WERI-Rb-1 (cell line): ENCODE data around the gene SMAD2.

Experiments used
- DNase-seq: peaks from one replicate; pipeline ENCODE4 v3.0.0-alpha.2; 2020
- H3K27ac ChIP-seq: fragments of 250-450 bp; sonication (Bioruptor Pico); 2 replicates; pipeline ENCODE4 v1.5.1; 2020; ENCODE audit warnings: mild to moderate bottlenecking, moderate library complexity
- H3K27me3 ChIP-seq: fragments of 250-450 bp; sonication (Bioruptor Pico); 2 replicates; pipeline ENCODE4 v1.5.1; 2021; ENCODE audit warnings: mild to moderate bottlenecking, low read depth, moderate library complexity; ENCODE audit not compliant: insufficient read depth, severe bottlenecking
- H3K36me3 ChIP-seq: fragments of 250-450 bp; sonication (Bioruptor Pico); 2 replicates; pipeline ENCODE4 v1.5.1; 2020; ENCODE audit warnings: mild to moderate bottlenecking, moderate library complexity
- H3K4me3 ChIP-seq: 2 replicates; pipeline ENCODE4 v1.5.1; 2011; ENCODE audit warnings: low read depth, mild to moderate bottlenecking, control low read depth, low read length
- H3K9me3 ChIP-seq: fragments of 250-450 bp; sonication (Bioruptor Pico); 2 replicates; pipeline ENCODE4 v1.5.1; 2021; ENCODE audit warnings: mild to moderate bottlenecking, moderate library complexity; ENCODE audit not compliant: severe bottlenecking
- TF ChIP-seq, protein P1 (sequence below): IDR thresholded peaks from 2 replicates; pipeline ENCODE4 v1.5.1; 2011; ENCODE audit warnings: low read depth, mild to moderate bottlenecking, control low read depth, inconsistent platforms, low read length

SMAD2 gene

DNA sequence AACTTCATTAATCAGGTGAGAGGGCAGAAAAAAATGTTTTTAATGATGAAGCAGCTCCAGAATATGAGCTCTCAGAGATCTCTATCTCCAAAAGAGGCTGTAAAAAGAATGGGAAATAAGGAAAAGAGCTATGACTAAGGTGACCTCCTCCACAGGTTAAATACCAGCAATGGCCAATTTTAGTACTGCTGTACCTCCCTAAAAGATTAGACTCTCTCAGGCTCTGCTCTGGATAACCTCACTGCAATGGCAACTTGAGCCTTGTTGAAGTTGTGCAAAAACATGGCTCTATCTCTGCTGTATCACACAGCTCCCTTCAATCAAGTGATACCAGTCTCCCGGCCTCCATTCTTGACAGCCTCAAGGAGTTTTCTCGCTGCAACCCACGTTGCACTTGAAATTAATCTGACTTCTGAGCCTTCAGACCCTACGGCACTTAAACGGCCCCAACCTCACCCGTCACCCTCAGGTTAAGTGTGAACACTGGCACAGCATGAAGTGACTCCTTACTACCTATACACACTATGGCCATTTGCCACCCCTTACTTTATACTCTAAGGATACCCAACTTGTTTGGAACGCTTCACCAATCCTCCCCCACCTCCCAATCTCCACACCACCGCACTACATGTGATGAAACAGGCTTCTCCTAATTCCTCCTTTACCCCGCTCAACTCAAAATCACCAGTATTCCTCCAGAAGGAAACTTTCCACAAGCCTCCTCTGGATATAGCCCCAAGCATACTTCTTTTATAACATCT, 36.3 kb downstream of the SMAD2 start:
- TF ChIP-seq, protein P1, sequence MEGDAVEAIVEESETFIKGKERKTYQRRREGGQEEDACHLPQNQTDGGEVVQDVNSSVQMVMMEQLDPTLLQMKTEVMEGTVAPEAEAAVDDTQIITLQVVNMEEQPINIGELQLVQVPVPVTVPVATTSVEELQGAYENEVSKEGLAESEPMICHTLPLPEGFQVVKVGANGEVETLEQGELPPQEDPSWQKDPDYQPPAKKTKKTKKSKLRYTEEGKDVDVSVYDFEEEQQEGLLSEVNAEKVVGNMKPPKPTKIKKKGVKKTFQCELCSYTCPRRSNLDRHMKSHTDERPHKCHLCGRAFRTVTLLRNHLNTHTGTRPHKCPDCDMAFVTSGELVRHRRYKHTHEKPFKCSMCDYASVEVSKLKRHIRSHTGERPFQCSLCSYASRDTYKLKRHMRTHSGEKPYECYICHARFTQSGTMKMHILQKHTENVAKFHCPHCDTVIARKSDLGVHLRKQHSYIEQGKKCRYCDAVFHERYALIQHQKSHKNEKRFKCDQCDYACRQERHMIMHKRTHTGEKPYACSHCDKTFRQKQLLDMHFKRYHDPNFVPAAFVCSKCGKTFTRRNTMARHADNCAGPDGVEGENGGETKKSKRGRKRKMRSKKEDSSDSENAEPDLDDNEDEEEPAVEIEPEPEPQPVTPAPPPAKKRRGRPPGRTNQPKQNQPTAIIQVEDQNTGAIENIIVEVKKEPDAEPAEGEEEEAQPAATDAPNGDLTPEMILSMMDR: no peak
- no peaks in the 10 kb centered on the region for H3K27me3 ChIP-seq
- H3K36me3 ChIP-seq: peaks cover 58% of the 10 kb centered on the region
- no peak overlapping the region for H3K4me3 ChIP-seq
- no peak for DNase-seq
- H3K27ac ChIP-seq: no peak overlapping the region
- no peaks in the 10 kb centered on the region for H3K9me3 ChIP-seq

DNA sequence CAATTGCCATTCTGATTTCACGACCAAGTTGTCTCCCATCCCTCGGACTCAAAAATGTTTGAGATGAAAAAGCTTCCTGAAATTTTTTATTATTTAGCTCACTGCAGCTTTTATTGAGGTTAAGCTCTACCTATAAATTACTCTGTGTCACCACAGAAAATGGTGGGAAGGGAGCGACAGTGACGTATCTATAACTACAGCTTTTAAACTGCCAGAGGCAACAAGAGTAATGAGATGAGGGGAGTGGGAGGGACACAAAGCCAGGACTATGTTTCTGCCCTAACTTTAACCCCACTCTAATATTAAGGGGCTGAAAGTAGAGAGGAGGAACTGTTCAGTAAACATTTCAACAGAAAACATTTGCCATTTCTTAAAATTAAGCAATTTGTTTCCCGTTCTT, 37.4 kb downstream of the SMAD2 start:
- Histone ChIP-seq H3K4me3 (no peak overlapping the region), H3K27me3 (no peaks in the 10 kb centered on the region), H3K36me3 (peaks cover 64% of the 10 kb centered on the region), H3K9me3 (no peaks in the 10 kb centered on the region), H3K27ac (no peak overlapping the region)
- DNase-seq: no peak
- TF ChIP-seq, protein P1: no peak

GRCh38 chr18:47888156-47888555, 42.3 kb downstream of the SMAD2 start:
- TF ChIP-seq, protein P1: no peak
- no peak overlapping the region for H3K27ac ChIP-seq
- no peaks in the 10 kb centered on the region for H3K9me3 ChIP-seq
- no peak overlapping the region for H3K4me3 ChIP-seq
- peaks cover 70% of the 10 kb centered on the region for H3K36me3 ChIP-seq
- DNase-seq: no peak
- no peaks in the 10 kb centered on the region for H3K27me3 ChIP-seq

GRCh38 chr18:47887227-47887626, 43.2 kb downstream of the SMAD2 start:
- peaks cover 73% of the 10 kb centered on the region for H3K36me3 ChIP-seq
- TF ChIP-seq, protein P1: no peak
- DNase-seq: no peak
- H3K4me3 ChIP-seq: no peak overlapping the region
- no peaks in the 10 kb centered on the region for H3K9me3 ChIP-seq
- no peaks in the 10 kb centered on the region for H3K27me3 ChIP-seq
- H3K27ac ChIP-seq: no peak overlapping the region

GRCh38 chr18:47883771-47884413, 46.6 kb downstream of the SMAD2 start:
- TF ChIP-seq, protein P1: no peak
- Histone ChIP-seq H3K27ac (no peak overlapping the region), H3K4me3 (no peak overlapping the region), H3K36me3 (peaks cover 80% of the 10 kb centered on the region), H3K9me3 (no peaks in the 10 kb centered on the region), H3K27me3 (no peaks in the 10 kb centered on the region)
- DNase-seq: no peak
